Nephron progenitor cell (in vitro differentiated cells): ENCODE measurements around the gene PPIA.
"Not testable (repeated sequence)": the region's sequence is repeated elsewhere in the genome, so short reads cannot be mapped to it uniquely, and the experiment has no call there.

Source experiments
- DNase-seq: peaks from one replicate; pipeline ENCODE4 v3.0.0; 2021
- H3K27ac Mint-ChIP-seq: 2 replicates; pipeline ENCODE4 v1.8.0; 2021; ENCODE audit warnings: mild to moderate bottlenecking, moderate library complexity, mixed read lengths
- H3K27me3 Mint-ChIP-seq: 2 replicates; pipeline ENCODE4 v1.8.0; 2021; ENCODE audit warnings: mild to moderate bottlenecking, low read depth, mixed read lengths; ENCODE audit not compliant: poor library complexity
- H3K36me3 Mint-ChIP-seq: 2 replicates; pipeline ENCODE4 v1.8.0; 2021; ENCODE audit warnings: low read depth, mixed read lengths
- H3K4me1 Mint-ChIP-seq: 2 replicates; pipeline ENCODE4 v1.8.0; 2021; ENCODE audit warnings: mixed read lengths
- H3K4me3 Mint-ChIP-seq: 2 replicates; pipeline ENCODE4 v1.8.0; 2021; ENCODE audit warnings: mild to moderate bottlenecking, moderate library complexity, mixed read lengths
- H3K9me3 Mint-ChIP-seq: 2 replicates; pipeline ENCODE4 v1.8.0; 2021; ENCODE audit warnings: mild to moderate bottlenecking, moderate library complexity, mixed read lengths
- CTCF ChIP-seq: fragments of 200-600 bp; sonication (generic); IDR thresholded peaks from 2 replicates; pipeline ENCODE4 v1.5.0; 2021; ENCODE audit warnings: antibody characterized with exemption

Gene PPIA

GRCh38 chr7:44845451-44845850, 49.0 kb downstream of the PPIA start:
- peaks cover 30% of the 10 kb centered on the region for H3K36me3 Mint-ChIP-seq
- TF ChIP-seq CTCF: no peak
- no peaks in the 10 kb centered on the region for H3K27me3 Mint-ChIP-seq
- no peak overlapping the region for H3K27ac Mint-ChIP-seq
- H3K9me3 Mint-ChIP-seq: no peaks in the 10 kb centered on the region
- peak overlapping the region; percentile 97 for H3K4me3 Mint-ChIP-seq
- DNase-seq: no peak
- peaks cover 40% of the 10 kb centered on the region for H3K4me1 Mint-ChIP-seq

- H3K27me3 Mint-ChIP-seq, H3K27ac Mint-ChIP-seq: not testable (repeated sequence)
- peak overlapping the region; percentile 97 for H3K4me3 Mint-ChIP-seq
Measured at GRCh38 chr7:44846390-44846789, 49.9 kb downstream of the PPIA start.

GRCh38 chr7:44846816-44847508, 50.5 kb downstream of the PPIA start:
- H3K4me3 Mint-ChIP-seq: peak overlapping the region; percentile 97
- no peak for DNase-seq

More at GRCh38 chr7:44846390-44846789, 49.9 kb downstream of the PPIA start:
- peaks cover 40% of the 10 kb centered on the region for H3K4me1 Mint-ChIP-seq
- H3K9me3 Mint-ChIP-seq, DNase-seq: not testable (repeated sequence)
- peaks cover 20% of the 10 kb centered on the region for H3K36me3 Mint-ChIP-seq

GRCh38 chr7:44847509-44847919, 51.0 kb downstream of the PPIA start:
- no peaks in the 10 kb centered on the region for H3K9me3 Mint-ChIP-seq
- H3K27me3 Mint-ChIP-seq: peaks cover 8% of the 10 kb centered on the region
- no peak for DNase-seq
- H3K4me3 Mint-ChIP-seq: peak overlapping the region; percentile 97
- peaks cover 9% of the 10 kb centered on the region for H3K36me3 Mint-ChIP-seq
- peak; percentile 63 for TF ChIP-seq CTCF
- H3K27ac Mint-ChIP-seq: peak overlapping the region; percentile 99
- peaks cover 40% of the 10 kb centered on the region for H3K4me1 Mint-ChIP-seq

More at GRCh38 chr7:44846816-44847508, 50.5 kb downstream of the PPIA start:
- no peak for TF ChIP-seq CTCF
- H3K27me3 Mint-ChIP-seq: peaks cover 2% of the 10 kb centered on the region
- H3K27ac Mint-ChIP-seq: peak overlapping the region; percentile 99
- H3K36me3 Mint-ChIP-seq: peaks cover 14% of the 10 kb centered on the region
- H3K4me1 Mint-ChIP-seq: peaks cover 40% of the 10 kb centered on the region
- no peaks in the 10 kb centered on the region for H3K9me3 Mint-ChIP-seq

- DNase-seq: peak; percentile 100
- H3K9me3 Mint-ChIP-seq: no peaks in the 10 kb centered on the region
- TF ChIP-seq CTCF: no peak
- peaks cover 9% of the 10 kb centered on the region for H3K27me3 Mint-ChIP-seq
- H3K36me3 Mint-ChIP-seq: peaks cover 6% of the 10 kb centered on the region
- peak within 1 kb of the TSS; percentile 100 for H3K27ac Mint-ChIP-seq
- H3K4me3 Mint-ChIP-seq: peak within 1 kb of the TSS; percentile 97
- peaks cover 40% of the 10 kb centered on the region for H3K4me1 Mint-ChIP-seq
Measured at GRCh38 chr7:44847920-44848634, 51.6 kb downstream of the PPIA start, which contains the start of gene H2AZ2. Gene H2AZ2, minus strand, starts transcription at chr7:44848087. Its CDS starts 116 bp downstream, at chr7:44847971.

GRCh38 chr7:44849259-44849884, 52.9 kb downstream of the PPIA start:
- TF ChIP-seq CTCF: no peak
- no peak for DNase-seq
- Mint-ChIP-seq H3K9me3 (no peaks in the 10 kb centered on the region), H3K27me3 (peaks cover 9% of the 10 kb centered on the region), H3K36me3 (no peaks in the 10 kb centered on the region), H3K4me1 (peaks cover 40% of the 10 kb centered on the region), H3K27ac (no peak overlapping the region), H3K4me3 (peak overlapping the region; percentile 97)
